Measurements from ENCODE around the gene P2RX3.
"Not testable (repeated sequence)": the region's sequence is repeated elsewhere in the genome, so short reads cannot be mapped to it uniquely, and the experiment has no call there.

The P2RX3 gene

DNA sequence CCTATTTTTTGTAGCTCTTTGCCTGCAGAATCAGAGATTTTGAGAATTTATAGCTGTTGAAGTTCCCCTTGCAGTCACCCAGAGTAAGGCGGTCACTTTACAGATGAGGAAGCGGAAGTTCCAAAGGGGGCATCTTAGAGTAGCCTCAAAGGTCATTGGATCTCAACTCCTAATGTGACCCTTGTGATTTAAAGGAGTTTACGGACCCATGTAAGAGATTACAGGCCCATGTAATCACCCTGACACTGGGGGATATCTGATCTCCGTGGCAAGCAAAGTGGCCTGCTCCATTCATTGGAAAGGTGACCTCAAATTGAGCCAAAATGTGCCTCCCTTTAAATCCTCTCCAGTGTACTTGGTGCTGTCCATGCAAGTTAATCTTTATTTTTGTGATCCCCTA, 15.7 kb downstream of the P2RX3 start:
- no peak for DNase-seq

DNA sequence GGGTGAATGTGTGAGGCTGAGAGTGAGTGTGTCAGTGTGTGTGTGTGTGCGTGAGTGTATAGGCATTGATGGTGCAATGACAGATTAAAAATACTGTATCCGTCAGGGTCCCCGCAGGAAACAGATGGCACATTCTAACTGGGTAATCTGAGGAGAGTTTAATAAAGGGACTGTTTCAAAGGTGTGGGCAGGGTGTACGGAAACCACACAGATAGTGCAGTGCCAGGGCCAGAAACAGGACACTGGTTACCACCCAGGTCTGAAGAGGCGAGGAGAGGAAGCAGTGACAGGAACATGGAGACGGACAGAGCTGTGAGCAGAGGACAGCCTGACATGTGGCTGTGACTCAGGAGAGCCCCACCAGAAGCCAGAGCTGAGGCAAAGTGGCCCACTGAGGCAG, 16.5 kb downstream of the P2RX3 start:
- DNase-seq = no peak

DNA sequence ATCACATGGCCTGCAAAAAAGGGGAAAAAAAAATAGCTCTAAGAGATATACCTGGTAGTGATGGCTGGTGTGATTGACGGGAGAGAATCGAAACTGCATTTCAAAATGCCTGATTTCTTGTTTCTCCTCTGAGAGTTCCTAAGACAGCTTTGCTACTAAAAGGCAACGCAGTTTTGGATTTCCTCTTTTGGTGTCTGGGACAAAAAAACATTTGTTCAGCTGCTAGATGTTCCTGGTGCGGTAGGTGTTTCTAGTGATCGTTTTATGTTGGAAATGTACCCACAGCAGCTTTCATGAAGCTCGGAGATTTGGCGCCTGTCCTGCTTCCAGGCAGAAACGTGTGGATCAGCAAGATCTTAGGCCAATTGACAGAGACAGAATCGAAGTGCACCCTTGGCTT, 18.1 kb downstream of the P2RX3 start:
- DNase-seq = no peak

DNA sequence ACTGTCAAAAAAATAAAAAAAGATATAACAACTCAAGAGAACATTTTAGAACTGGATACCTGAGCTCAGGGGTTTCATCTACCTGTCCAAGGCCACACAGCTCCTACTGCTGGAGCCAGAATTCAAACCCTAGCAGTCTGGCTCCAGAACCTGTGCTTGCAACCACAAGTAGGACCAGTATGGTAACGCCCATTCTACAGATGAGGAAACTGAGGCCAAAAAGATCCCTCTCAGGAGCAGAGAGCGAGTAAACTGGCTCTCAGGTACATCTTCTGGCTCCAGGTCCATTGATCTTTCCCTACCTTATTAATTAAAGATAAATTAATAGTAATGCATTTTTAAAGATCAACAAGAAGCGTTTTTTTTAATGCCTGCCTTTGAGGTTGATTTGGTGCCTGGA, 19.2 kb downstream of the P2RX3 start:
- DNase-seq = no peak

DNA sequence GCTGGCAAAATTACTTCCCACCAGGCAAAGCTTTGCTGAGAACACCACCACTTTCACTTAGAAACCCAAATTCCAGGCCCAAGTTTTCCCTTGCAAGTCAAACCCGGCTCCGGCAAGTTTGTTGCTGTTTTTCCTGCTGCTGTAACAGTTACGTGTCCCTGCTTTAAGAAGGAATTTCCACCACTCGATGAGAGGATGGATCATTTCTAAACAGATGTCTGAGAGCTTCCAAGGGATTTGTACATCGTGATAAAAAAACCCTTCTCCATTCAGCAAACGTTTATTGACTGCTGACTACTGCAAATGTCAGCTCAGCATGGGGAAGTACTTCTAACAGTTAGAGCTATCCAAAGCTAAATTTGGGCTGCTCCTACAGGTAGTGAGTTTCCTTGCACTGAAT, 19.7 kb downstream of the P2RX3 start:
- no peak for DNase-seq

DNA sequence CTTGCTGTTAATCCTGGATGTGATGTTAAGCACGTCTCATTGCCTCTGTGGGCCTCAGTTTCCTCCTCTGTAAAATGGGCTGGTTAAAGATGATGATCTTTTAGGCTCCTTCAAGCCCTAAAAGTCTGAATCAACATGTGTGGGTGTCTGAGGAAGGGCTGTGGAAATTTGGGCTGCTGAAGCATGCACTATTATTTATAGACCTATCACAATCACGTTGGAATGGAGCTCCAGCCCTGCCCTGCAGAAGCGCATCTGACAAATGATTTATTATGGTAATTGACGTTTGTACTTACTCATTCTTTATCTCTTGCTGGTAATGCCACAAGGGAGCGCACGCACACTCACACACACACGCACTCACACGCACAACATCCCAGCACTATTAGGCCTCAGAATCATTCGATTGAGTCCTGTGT, 20.4 kb downstream of the P2RX3 start:
- DNase-seq = no peak

DNA sequence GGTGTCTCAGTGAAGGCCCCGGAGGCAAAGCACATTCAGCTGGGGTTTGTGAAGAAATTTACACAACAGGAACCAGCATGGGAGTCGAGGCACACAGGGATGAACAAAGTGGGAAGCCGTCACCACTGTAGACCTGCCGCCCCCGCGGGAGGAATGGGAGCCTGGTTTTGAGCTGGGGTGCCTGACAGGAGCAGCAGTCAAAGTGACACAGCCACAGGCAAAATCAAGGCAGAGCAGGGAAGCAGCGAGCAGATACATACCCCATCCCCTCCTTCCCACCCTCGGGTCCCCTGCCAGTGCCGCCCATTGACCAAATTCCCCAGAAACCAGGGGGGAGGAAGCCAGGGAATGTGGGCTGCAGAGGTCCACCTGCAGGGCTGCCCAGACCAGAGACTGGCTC, 20.8 kb downstream of the P2RX3 start:
- no peak for DNase-seq

DNA sequence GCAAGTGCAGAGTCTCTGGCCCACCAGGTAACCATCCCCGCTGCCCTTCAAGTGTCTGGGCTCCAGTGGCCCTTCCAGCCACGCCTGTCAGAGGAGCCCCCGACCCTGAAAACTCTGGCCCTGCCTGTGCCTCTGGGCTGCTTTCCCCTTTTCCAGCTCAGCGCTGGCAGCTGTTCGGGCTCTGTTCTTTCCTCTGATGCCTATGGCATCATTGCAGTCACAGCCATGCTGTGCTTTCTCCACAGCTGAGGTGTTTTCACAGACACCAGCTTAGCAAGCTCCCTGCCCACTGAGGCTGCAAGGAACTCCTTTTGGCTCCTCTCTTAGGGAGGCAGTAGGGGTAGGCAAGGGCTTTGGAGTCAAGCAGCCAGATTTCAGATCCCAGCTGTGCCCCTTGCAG, 21.2 kb downstream of the P2RX3 start:
- DNase-seq = no peak

DNA sequence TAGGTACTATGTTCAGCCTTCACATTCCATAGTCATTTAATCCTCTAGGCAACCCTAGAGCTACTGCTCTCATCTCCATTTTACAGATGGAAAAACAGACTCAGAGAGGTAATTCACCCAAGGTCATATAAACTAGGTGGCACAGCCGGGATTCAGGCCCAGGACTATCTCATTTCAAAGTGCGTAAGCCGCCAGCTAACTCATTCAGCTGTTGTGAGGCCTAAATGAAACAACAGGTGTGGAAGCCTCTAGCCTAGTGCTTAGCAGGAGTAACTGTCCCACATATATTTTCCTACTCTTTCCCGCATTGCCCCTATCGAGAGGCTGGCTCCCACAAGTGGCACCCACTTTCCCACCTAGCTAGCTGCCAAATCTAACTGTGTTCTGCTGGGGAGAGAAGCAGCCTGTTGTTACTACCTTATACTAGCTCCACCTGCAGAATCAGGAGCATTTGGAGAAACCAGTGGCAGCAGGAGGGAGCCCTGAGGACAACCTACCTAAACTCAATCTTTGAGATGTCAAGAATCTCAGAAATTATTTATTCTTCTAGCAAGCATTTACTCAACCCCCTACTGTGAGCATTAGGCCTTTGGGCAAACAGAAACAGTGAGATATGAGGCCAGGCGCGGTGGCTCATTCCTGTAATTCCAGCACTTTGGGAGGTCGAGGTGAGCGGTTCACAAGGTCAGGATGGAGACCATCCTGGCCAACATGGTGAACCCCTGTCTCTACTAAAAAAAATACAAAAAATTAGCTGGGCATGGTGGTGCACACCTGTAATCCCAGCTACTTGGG, 21.9 kb downstream of the P2RX3 start:
- DNase-seq = no peak

DNA sequence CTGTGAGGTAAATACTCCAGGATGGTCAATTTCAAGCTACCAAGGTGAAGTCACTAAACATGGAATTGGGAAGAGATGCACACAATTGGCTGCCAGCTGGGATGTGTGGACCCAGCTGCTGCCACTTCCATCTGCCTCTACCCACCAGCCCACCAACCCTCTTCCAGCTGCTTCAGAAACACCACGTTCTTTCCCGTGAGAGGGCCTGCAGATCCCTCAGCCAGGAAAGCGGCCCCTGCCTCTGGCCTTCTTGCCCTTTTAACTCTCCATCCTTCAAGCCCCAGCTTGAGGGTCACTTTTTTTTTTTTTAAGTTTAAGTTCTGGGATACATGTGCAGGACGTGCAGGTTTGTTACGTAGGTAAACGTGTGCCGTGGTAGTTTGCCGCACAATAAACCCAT, 22.8 kb downstream of the P2RX3 start:
- DNase-seq = no peak

DNA sequence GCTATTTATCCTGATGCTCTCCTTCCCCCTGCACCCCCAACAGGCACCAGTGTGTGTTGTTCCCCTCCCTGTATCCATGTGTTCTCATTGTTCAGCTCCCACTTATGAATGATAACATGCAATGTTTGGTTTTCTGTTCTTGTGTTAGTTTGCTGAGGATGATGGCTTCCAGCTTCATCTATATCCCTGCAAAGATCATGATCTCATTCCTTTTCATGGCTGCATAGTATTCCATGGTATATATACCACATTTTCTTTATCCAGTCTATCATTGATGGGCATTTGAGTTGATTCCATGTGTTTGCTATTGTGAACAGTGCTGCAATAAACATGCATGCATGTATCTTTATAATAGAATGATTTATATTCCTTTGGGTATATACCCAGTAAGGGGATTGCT, 23.3 kb downstream of the P2RX3 start:
- not testable (repeated sequence) for DNase-seq

DNA sequence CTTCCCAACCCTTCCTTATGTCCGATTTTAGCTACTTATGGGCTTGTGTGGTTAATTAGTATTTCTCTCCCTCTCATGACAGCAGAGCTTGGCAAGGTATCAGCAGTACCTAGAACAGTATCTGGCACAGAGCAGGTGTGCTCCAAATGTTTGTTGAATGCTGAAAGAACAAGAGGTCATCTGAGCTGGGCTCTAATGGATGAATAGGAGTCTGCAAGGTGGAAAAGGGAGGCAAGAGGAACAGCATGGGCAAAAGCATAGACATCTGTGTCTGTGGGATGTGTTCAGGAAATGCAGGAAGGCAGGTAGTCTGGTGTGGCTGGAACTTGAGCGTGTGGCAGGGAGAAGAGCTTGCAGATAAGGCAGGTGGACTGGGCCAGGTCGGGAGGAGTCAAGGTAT, 23.8 kb downstream of the P2RX3 start:
- DNase-seq = no peak

DNA sequence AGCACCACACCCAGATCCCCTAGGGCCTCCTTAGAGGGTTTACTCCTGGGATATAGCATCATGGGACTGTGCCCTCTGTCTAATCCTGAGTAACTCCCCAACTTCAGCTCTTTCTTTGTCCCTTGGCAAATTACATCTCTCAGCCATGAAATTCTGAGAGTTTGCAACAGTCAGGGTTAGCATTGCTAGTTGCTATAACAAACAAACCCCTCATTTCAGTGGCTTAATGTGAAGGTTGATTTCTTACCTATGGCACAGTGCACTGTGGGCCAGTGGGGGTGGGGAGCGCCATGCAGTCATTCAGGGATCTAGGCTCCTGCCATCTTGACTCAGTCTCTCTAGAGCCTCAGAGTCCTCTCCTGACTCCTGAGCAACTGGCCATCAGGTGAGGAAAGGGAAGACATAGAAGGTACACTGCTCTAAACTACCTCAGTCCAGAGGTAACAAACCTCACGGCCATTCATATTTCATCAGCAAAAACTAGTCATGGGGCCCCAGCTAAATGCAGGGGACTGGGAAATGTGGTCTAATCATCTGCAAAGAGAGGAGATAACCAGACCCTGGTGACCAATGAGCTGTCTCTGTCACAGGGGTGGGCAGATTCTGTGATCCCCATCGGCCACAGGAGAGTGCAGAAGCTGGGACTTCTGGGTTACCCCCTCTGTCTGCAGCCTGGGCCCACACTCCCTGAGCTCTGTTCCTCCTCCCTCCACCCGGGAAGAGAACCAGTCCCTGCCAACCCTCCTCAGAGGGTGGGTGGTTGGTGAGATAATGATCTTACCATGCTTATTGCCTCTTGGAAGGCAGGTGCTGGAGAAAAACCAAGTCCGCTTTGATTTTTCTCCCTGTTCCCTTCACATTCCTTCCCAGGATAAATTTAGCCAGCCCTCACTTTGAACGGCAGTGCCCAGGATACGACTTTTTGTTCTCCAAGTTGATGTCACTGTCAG, 25.3 kb downstream of the P2RX3 start:
- DNase-seq = no peak

DNA sequence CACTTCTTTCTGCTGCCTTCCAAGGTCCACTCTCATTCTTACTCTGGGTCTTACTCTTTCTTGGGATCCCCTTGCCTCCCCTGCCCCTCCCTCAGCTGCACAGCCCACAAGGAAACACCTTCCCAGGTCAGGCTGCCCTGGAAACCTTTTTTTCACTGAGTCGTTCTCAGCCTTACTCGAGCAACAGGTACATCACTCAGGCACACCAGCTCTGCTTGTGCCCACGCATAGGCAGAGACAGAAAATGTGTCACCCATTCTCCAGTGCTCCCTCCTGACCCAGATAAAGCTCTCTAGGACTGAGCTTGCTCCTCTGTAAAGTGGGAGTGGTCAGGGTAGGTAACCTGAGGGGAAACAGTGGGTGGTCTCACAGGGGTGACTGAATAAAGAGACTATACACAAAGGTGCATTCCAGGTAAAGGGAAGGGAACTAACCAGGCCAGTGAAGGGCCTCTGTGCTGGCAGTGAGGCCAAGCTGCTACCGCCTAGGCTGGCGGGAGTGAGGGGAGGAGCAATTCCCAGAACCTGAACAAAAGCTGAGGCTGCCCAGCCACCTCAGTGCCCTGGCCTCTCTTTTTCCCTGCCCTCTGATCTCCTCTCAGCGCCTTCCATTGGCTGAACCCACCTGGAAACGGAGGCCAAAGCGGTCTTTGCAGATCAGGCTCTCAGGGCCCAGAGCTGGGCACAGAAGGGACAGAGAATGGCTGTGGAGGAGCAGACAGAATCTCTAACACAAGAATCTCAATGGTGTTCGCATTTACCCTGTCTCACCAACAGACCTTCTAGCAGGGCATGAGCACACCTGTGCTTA, 26.9 kb downstream of the P2RX3 start:
- no peak for DNase-seq

DNA sequence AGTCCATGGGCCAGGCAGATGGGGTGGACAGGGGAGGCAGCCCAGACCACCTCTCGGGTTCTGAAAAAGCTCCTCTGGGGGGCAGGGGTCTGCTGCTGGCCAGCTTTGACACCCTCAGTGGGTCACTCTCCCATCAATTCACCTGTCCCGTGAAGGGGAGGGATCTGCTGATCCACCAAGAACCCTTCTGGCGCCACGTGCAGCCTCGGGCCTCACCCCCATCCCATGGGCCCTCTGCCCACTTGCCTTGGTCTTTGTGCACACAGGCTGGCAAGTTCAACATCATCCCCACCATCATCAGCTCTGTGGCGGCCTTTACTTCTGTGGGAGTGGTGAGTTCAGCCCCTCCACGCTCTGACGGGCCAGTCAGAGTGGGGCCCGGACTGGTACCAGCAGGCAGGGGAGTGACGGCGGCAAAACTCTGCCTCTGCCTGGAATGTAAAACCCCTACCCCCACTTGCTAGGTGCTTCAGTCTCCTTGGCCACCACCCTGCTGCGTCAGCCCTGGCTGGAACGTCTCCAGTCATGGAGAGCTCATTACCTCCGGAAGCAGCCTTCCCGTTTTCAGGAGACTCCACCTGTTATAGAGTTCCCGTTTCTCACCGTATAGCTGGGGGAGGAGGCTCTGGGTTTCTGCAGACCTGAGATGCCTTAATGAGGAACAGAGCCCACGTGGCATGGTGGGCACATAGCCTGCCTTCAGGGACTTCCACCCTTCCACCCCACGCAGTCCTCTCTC, 30.1 kb downstream of the P2RX3 start:
- DNase-seq = no peak

DNA sequence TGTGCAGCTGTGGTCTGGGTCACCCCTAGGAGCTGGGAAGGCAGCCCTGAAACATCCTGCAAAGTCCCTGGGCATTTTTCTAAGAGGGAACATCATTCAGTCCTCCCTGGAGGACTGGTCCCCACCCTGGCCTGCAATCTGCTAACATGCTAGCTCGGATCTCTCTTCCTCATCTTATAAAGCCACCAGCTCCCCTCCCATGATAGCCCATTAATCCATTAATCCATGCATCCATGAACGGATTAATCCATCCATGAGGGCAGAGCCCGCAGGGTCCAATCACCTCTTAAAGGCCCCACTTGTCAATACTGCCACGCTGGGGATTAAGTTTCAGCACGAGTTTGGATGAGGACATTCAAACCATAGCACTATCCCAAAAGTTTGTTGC, 30.7 kb downstream of the P2RX3 start:
- DNase-seq = no peak

DNA sequence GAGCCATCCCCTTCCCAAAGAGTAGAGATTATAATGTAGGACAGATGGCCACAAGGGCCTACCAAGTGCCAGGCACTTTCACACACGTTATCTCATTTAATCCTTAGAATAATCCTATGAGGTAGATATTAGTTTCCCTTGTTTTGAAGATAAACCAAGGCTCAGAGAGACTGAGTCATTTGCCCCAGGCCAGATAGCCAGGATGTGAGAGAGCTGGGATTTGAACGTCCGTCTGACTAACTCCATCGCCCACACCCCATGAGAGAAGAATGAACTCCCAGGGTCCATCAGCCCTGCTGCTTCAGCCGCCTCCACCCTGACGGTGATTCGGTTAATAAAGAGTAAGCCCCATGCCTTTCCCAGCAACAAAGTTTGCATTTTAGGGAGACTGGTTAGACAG, 32.1 kb downstream of the P2RX3 start:
- no peak for DNase-seq

DNA sequence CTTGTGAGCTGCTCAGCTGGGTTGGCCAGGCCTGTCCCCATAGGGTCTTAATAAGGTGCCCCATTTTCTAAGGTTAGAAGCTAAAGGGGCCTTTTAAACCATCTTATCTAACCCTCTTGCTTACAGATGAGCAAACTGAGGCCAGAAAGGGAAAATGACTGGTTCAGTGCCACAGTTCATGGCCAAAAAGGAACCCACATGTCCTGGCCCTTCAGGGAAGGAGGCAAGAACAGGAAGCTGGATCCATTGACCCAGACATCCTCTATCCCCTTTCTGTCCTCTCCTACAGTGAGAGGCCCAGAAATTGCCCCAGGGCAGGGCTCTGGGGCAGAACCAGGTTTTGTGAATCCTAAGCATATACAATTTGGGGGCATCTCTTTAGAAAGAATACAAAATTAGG, 32.8 kb downstream of the P2RX3 start:
- DNase-seq = no peak

DNA sequence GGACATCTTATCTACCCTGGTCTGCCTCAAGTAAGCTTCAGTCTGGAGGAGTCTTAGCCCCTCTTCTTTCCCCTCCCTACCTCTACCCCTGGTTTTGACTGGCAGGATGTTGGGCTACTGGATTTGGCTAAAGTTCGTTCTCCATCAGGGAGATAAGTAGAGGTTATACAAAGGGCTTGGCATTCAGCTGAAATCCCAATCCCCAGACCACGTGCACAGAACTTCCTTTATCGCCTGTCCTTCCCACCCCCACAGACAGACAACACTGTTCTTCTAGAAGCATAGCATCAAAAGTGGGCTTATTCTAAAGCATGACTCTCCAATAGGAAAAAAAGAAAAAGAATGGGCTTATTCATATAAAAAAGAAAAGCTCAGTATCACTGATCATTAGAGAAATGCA, 35.0 kb downstream of the P2RX3 start:
- no peak for DNase-seq

DNA sequence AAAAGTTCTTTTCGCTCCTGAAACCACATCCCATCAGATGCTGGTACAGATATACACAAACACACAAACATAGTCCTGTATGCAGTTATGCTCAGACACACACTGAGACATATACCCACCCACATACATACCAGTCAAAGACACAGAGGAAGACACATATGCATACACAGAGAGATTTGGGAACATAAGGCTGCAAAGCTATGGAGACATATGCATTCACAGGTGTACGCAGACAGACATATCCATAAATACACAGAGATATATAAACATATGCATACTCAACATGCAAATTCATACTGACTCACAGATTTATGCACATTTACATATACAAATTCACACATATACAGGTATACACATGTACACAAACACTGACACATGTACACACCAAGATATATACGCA, 36.8 kb downstream of the P2RX3 start:
- no peak for DNase-seq

DNA sequence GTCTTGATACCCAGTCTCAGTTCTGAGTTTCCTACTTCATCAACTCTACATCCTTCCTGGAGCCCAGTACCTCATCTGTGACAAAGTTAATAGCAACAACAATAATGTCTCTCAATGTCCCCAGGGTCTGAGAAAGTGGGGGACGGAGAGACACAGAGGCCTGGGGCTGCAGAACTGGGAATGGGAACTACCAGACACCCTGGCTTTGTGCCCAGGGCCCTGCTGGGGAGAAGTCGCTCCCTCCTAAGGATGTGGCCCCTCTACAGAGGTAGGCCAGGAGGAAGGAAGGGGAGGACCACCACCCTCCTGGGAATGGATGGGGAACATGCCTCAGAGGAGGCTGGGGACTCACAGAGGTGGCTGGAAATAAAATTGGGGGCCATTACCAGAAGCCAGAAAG, 37.3 kb downstream of the P2RX3 start:
- DNase-seq = no peak

All from femur (tissue), 1 donor.